Measurements from ENCODE around the gene ABCB11.

- no peak for TF ChIP-seq CTCF (IDR thresholded peaks at IDR 0.05)
- no peak for TF ChIP-seq POLR2AphosphoS5 (IDR thresholded peaks at IDR 0.05; ENCODE audit: insufficient read depth in 1 of 2, low read depth in 1 of 2)
Observed at GRCh38 chr2:169029341-169029740, 1.8 kb downstream of the ABCB11 start.

All from vagina (tissue), 2 donors.